GM12873 (cell line): ENCODE measurements around the gene TTC24.

Source experiments
- TF ChIP-seq, protein P1 (sequence below): IDR thresholded peaks from 2 replicates; pipeline ENCODE4 v1.5.1; 2012; ENCODE audit warnings: low read depth, mild to moderate bottlenecking, moderate library complexity, low read length, control low read depth; ENCODE audit not compliant: insufficient read depth; ENCODE audit errors: missing control alignments

The TTC24 gene

DNA sequence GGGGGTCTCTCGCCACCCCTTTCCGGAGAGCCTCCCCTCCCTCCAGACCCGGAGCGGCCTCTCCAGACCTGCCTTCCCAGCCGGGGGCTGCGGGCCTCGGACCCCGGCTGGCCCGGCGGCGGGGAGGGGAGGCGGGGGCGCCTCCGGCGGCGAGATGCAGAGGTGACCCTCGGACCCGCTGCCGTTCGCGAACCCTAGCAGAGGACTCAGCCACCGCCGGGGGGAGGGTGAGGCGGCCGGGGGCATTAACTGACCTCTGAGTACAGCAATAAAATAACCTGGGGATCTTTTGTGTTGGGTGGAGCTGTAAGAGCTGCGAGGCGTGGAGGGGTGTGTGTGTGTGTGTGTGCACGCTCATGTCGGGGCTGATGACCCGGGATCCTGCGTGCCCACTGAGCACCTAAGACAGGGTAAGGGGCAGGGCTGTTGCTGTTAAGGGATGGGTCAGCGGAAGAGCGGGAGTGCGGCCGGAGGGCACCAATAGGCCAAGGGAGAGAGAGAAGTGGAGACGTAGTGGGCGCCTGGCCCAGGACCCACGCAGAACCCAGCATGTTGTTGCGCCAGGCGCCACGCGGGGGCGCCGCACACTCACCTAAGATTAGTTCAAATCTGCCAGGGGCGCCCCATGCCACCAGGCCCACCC is 46.0 kb downstream of the TTC24 start:
- TF ChIP-seq, protein P1, sequence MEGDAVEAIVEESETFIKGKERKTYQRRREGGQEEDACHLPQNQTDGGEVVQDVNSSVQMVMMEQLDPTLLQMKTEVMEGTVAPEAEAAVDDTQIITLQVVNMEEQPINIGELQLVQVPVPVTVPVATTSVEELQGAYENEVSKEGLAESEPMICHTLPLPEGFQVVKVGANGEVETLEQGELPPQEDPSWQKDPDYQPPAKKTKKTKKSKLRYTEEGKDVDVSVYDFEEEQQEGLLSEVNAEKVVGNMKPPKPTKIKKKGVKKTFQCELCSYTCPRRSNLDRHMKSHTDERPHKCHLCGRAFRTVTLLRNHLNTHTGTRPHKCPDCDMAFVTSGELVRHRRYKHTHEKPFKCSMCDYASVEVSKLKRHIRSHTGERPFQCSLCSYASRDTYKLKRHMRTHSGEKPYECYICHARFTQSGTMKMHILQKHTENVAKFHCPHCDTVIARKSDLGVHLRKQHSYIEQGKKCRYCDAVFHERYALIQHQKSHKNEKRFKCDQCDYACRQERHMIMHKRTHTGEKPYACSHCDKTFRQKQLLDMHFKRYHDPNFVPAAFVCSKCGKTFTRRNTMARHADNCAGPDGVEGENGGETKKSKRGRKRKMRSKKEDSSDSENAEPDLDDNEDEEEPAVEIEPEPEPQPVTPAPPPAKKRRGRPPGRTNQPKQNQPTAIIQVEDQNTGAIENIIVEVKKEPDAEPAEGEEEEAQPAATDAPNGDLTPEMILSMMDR, result peak; percentile 91

DNA sequence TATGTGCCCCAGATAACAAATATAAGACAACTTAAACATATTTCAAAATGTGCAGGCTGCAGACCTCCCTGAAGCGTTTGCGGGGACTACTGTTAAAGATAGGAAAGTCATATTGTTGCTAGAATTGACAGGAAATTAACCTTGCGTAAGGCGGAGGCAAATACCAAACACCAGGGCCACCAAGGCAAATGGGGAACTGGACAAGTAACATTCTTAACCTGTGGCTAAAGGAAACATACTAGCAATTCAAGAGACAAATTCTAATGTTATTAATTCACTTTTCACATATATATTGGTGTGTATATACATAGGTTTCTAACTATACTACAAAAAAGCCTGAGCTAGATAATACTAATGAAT is 46.5 kb downstream of the TTC24 start:
- TF ChIP-seq, protein P1, result no peak

GRCh38 chr1:156627313-156627880 is 47.9 kb downstream of the TTC24 start:
- TF ChIP-seq, protein P1, result peak; percentile 79

GRCh38 chr1:156629823-156630449 is 50.4 kb downstream of the TTC24 start:
- TF ChIP-seq, protein P1, result no peak

DNA sequence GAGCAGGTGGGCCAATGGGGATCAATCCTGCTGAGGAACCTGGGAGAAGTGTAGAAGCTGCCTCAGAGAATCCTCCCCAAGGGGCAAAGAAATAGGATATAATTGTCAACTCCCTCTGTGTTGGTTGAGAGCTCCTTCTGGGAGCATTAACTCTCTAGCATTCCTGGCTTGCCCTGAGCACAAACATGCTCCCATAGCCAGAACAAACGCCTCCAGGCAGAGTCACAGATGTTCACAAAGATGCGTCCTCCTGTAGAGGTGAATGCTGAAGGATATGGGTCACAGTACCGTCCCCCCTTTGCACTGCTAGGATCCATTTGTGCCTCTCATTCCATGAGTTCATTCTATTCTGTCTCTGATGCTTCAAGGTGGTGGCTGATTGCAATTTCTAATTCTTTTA is 52.8 kb downstream of the TTC24 start:
- TF ChIP-seq, protein P1, result no peak
